Endothelial cell of umbilical vein (primary cell): Measurements from ENCODE around the gene AFF1. TPM values are rescaled to one million over a fixed set of nuclear protein-coding genes. Genes with fewer than 3 reads are reported as not detected.

ENCODE experiments used
- BruUV-seq: library from RNA; stranded (reverse); fragments of 400-500 nt; replicated peaks from 2 replicates; lab custom pipeline; 2021; lab: Mats Ljungman, UMichigan
- CTCF ChIA-PET: fragments of 300-600, 350-600 bp; sonication (Branson Sonifier 250); formaldehyde crosslinking; loops from one replicate; lab custom pipeline; 2021; ENCODE audit warnings: antibody characterized with exemption, inconsistent platforms; lab: Charles Lee
- POLR2A ChIA-PET: fragments of 300-600, 350-600 bp; sonication (Branson Sonifier 250); formaldehyde crosslinking; loops from one replicate; lab custom pipeline; 2021; ENCODE audit warnings: antibody characterized with exemption, inconsistent platforms; lab: Charles Lee
- DNase-seq: peaks from one replicate; pipeline ENCODE4 v3.0.0-alpha.2; 2011; ENCODE audit warnings: low read depth, low spot score
- FAIRE-seq: peaks from 2 replicates; lab custom pipeline; 2011; peaks lifted over from hg19 to GRCh38; lab: Jason Lieb, UNC
- H2AFZ ChIP-seq: 2 replicates; pipeline ENCODE4 v1.6.0; 2012; ENCODE audit warnings: low read depth, low read length, control low read depth, inconsistent platforms
- H3K27ac ChIP-seq: 2 replicates; pipeline ENCODE4 v1.5.1; 2011; ENCODE audit warnings: low read depth, mild to moderate bottlenecking, control low read depth, low read length, moderate library complexity; ENCODE audit not compliant: insufficient read depth
- H3K27me3 ChIP-seq, 2 experiments: 2 replicates each; pipeline versions ENCODE4 v1.6.0 to v1.6.1; 2011; ENCODE audit warnings: low read length in 2 of 2, mixed read lengths in 1 of 2; ENCODE audit not compliant: control insufficient read depth in 2 of 2, insufficient read depth in 2 of 2
- H3K36me3 ChIP-seq, 2 experiments: 2 replicates in 1 of 2; 3 replicates in 1 of 2; pipeline ENCODE4 v1.5.1; 2011; ENCODE audit warnings: low read length in 2 of 2, mild to moderate bottlenecking in 1 of 2, moderate library complexity in 1 of 2; ENCODE audit not compliant: control insufficient read depth in 2 of 2, insufficient read depth in 2 of 2; ENCODE audit errors: extremely low read depth in 1 of 2
- H3K4me1 ChIP-seq: 3 replicates; pipeline ENCODE4 v1.5.1; 2011; ENCODE audit warnings: mild to moderate bottlenecking, low read length; ENCODE audit not compliant: control insufficient read depth, insufficient read depth; ENCODE audit errors: extremely low read depth
- H3K4me2 ChIP-seq: 2 replicates; pipeline ENCODE4 v1.6.1; 2011; ENCODE audit warnings: low read length, control low read depth, mixed read lengths; ENCODE audit not compliant: insufficient read depth
- H3K4me3 ChIP-seq, 3 experiments: fragments of 200-600 bp in 1 of 3; sonication (generic), shearing (Covaris generic) in 1 of 3; replicated peaks in 1 of 3; 2 replicates each; pipeline ENCODE4 v1.5.1; 2011 to 2016; ENCODE audit warnings: control low read depth in 3 of 3, low read length in 3 of 3, mild to moderate bottlenecking in 2 of 3, inconsistent platforms in 1 of 3, low read depth in 1 of 3, moderate library complexity in 1 of 3; ENCODE audit not compliant: insufficient read depth in 1 of 3
- H3K79me2 ChIP-seq: 2 replicates; pipeline ENCODE4 v1.6.0; 2012; ENCODE audit warnings: low read length, inconsistent platforms; ENCODE audit not compliant: control insufficient read depth, insufficient read depth
- H3K9ac ChIP-seq: replicated peaks from 2 replicates; pipeline ENCODE3; 2011; ENCODE audit warnings: low read length, control low read depth; ENCODE audit not compliant: insufficient read depth; ENCODE audit errors: extremely low read depth
- H3K9me1 ChIP-seq: replicated peaks from 3 replicates; pipeline ENCODE4 v1.6.0; 2011; ENCODE audit warnings: mild to moderate bottlenecking, low read length; ENCODE audit not compliant: control insufficient read depth, insufficient read depth; ENCODE audit errors: extremely low read depth
- H3K9me3 ChIP-seq: replicated peaks from 2 replicates; pipeline ENCODE4 v1.5.1; 2012; ENCODE audit warnings: low read length, inconsistent platforms; ENCODE audit not compliant: control insufficient read depth, insufficient read depth
- H4K20me1 ChIP-seq: replicated peaks from 2 replicates; pipeline ENCODE3; 2011; ENCODE audit warnings: mild to moderate bottlenecking, low read length; ENCODE audit not compliant: control insufficient read depth, insufficient read depth; ENCODE audit errors: extremely low read depth
- EZH2 ChIP-seq: IDR thresholded peaks from 2 replicates; pipeline ENCODE4 v1.6.1; 2012; ENCODE audit warnings: borderline replicate concordance, low read depth, mild to moderate bottlenecking, moderate library complexity, low read length, inconsistent platforms; ENCODE audit not compliant: severe bottlenecking
- FOS ChIP-seq: IDR thresholded peaks from 2 replicates; pipeline ENCODE4 v1.6.1; 2011; ENCODE audit warnings: mild to moderate bottlenecking, low read length, moderate library complexity, borderline replicate concordance; ENCODE audit not compliant: insufficient read depth
- GATA2 ChIP-seq: IDR thresholded peaks from 2 replicates; pipeline ENCODE4 v1.7.0; 2011; ENCODE audit warnings: low read depth, mild to moderate bottlenecking, moderate library complexity, mixed read lengths, low read length; ENCODE audit not compliant: insufficient read length, insufficient read depth
- JUN ChIP-seq: IDR thresholded peaks from 2 replicates; pipeline ENCODE4 v1.6.1; 2011; ENCODE audit warnings: borderline replicate concordance, low read depth; ENCODE audit not compliant: insufficient read length, insufficient read depth
- MYC ChIP-seq: IDR thresholded peaks from one replicate; pipeline ENCODE4 v1.6.1; 2011; ENCODE audit warnings: mild to moderate bottlenecking, low read depth, low read length
- POLR2A ChIP-seq: IDR thresholded peaks from 2 replicates; pipeline ENCODE4 v1.6.1; 2012; ENCODE audit warnings: low read depth, mild to moderate bottlenecking, control low read depth, low read length
- POLR2AphosphoS5 ChIP-seq: IDR thresholded peaks from 2 replicates; pipeline ENCODE4 v1.6.1; 2012; ENCODE audit warnings: low read depth, mild to moderate bottlenecking, control low read depth, low read length, moderate library complexity; ENCODE audit not compliant: insufficient read depth
- dilution Hi-C: fragments of 300-500 bp; cut with MboI; formaldehyde crosslinking; loops from one replicate; pipeline ENCODE4 v1.15.0; 2019; ENCODE audit warnings: low sequenced_read_pairs; ENCODE audit not compliant: extremely low pct_ligation_motif_present
- intact Hi-C: fragments of 100-400 bp; cut with micrococcal nuclease; formaldehyde crosslinking; loops from one replicate; pipeline ENCODE4 v1.10.0; 2022
- polyA plus RNA-seq, 4 experiments: library from polyadenylated mRNA; depleted of rRNA in 3 of 4; stranded (reverse) in 3 of 4; unstranded in 1 of 4; fragments of >200 nt; gene quantifications; 2 replicates each; pipeline versions ENCODE4 v1.2.1 to v1.2.3, GENCODE V29; 2011 to 2012; ENCODE audit warnings: missing spikeins in 1 of 4
- total RNA-seq: library from RNA; stranded (reverse); gene quantifications from 2 replicates; pipeline ENCODE4 v1.2.3, GENCODE V29; 2021
- TF ChIP-seq, protein P1 (sequence below), 2 donors: IDR thresholded peaks; 1 replicate in 1 of 2; 2 replicates in 1 of 2; pipeline ENCODE4 v1.5.1; 2011; ENCODE audit warnings: low read length in 2 of 2, mild to moderate bottlenecking in 2 of 2, moderate library complexity in 2 of 2, control low read depth in 1 of 2, inconsistent platforms in 1 of 2, low read depth in 1 of 2; ENCODE audit not compliant: insufficient read depth in 1 of 2; ENCODE audit errors: extremely low read depth in 1 of 2
- TF ChIP-seq, protein P2 (sequence below): IDR thresholded peaks from 2 replicates; pipeline ENCODE4 v1.6.1; 2011; ENCODE audit not compliant: insufficient read depth, insufficient read length

The AFF1 gene
- total and polyA plus RNA-seq, 2 donors (not counting 3 experiments of a cell fraction or from before 2014, with no cell fraction given): 26.2 to 106 TPM

DNA sequence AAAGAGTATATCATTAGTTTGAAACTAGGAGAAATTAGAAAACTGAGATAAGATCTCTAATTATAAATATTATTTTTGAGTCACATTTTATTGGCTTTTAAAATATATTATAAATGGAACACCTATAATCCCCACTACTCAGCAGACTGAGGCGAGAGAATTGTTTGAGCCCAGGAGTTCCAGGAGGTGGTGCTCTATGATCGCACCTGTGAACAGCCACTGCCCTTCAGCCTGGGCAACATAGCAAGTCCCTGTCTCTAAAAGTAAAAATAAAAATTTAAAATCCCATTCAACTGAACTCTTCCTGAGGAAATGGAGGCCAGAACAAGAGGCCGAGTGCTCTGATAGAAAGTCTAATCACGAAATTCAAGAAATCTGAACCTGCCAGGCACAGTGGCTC is 36.2 kb upstream of the AFF1 start:
- POLR2A ChIA-PET: no interaction called here
- H3K9ac ChIP-seq: no peak overlapping the region
- H3K4me3 ChIP-seq: no peak overlapping the region
- no peaks in the 10 kb centered on the region for H3K36me3 ChIP-seq
- dilution Hi-C loops: no loop called here
- H3K9me3 ChIP-seq: no peaks in the 10 kb centered on the region
- CTCF ChIA-PET: interaction anchor here (0.8 to 9.4 kb wide), 4 partner anchors 10 to 406 kb away, joined by 4 to 133 read pairs (median 5); no protein-coding TSS in a partner anchor
- no peaks in the 10 kb centered on the region for H4K20me1 ChIP-seq
- FAIRE-seq: no peak
- H3K27ac ChIP-seq: no peak overlapping the region
- intact Hi-C loops: loop anchor here (5.0 to 10.0 kb wide), 3 partner anchors 339 to 856 kb away; no protein-coding TSS in a partner anchor
- H3K4me1 ChIP-seq: peaks cover 8% of the 10 kb centered on the region
- H2AFZ ChIP-seq: no peak overlapping the region
- peak; percentile 17 for DNase-seq
- no TSS peak for BruUV-seq
- TF ChIP-seq, protein P1, sequence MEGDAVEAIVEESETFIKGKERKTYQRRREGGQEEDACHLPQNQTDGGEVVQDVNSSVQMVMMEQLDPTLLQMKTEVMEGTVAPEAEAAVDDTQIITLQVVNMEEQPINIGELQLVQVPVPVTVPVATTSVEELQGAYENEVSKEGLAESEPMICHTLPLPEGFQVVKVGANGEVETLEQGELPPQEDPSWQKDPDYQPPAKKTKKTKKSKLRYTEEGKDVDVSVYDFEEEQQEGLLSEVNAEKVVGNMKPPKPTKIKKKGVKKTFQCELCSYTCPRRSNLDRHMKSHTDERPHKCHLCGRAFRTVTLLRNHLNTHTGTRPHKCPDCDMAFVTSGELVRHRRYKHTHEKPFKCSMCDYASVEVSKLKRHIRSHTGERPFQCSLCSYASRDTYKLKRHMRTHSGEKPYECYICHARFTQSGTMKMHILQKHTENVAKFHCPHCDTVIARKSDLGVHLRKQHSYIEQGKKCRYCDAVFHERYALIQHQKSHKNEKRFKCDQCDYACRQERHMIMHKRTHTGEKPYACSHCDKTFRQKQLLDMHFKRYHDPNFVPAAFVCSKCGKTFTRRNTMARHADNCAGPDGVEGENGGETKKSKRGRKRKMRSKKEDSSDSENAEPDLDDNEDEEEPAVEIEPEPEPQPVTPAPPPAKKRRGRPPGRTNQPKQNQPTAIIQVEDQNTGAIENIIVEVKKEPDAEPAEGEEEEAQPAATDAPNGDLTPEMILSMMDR (IDR thresholded peaks at IDR 0.05; ENCODE audit: extremely low read depth in 1 of 2, insufficient read depth in 1 of 2, low read depth in 1 of 2, low read length in 2 of 2): no peak
- TF ChIP-seq EZH2: no peak
- TF ChIP-seq POLR2A: no peak
- TF ChIP-seq FOS: no peak
- no peak for TF ChIP-seq JUN
- no peak for TF ChIP-seq GATA2
- TF ChIP-seq, protein P2, sequence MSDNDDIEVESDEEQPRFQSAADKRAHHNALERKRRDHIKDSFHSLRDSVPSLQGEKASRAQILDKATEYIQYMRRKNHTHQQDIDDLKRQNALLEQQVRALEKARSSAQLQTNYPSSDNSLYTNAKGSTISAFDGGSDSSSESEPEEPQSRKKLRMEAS: no peak
- TF ChIP-seq MYC: no peak
- TF ChIP-seq POLR2AphosphoS5: no peak
- H3K79me2 ChIP-seq: no peaks in the 10 kb centered on the region
- no peak overlapping the region for H3K4me2 ChIP-seq
- no peaks in the 10 kb centered on the region for H3K9me1 ChIP-seq
- H3K27me3 ChIP-seq: no peaks in the 10 kb centered on the region
